Panc1 (cell line): ENCODE measurements around the gene CYCS. TPM values are rescaled to one million over a fixed set of nuclear protein-coding genes. Genes with fewer than 3 reads are reported as not detected.
A peak's percentile ranks its signal among the peaks of the same experiment; 100 is the strongest.

ENCODE experiments used
- ATAC-seq: fragments of 200-7000 bp; cut with Tn5 transposase; 2 replicates; pipeline ENCODE4 v1.9.1; 2020; ENCODE audit warnings: mild to moderate bottlenecking, moderate library complexity
- BruUV-seq: library from RNA; stranded (reverse); fragments of 400-500 nt; replicated peaks from 2 replicates; lab custom pipeline; 2021; lab: Mats Ljungman, UMichigan
- CTCF ChIA-PET: fragments of 300-600 bp; sonication (Branson Sonifier 250); formaldehyde crosslinking; loops from one replicate; lab custom pipeline; 2022; ENCODE audit warnings: antibody characterized with exemption; lab: Charles Lee
- POLR2A ChIA-PET: fragments of 300-600 bp; sonication (Branson Sonifier 250); formaldehyde crosslinking; loops from one replicate; lab custom pipeline; 2022; ENCODE audit warnings: antibody characterized with exemption; lab: Charles Lee
- DNase-seq: peaks from one replicate; pipeline ENCODE4 v3.0.0-alpha.2; 2010; ENCODE audit warnings: low read depth, low spot score
- H3K27ac ChIP-seq: 2 replicates; pipeline ENCODE4 v1.5.1; 2011; ENCODE audit warnings: mild to moderate bottlenecking, low read length, inconsistent platforms
- H3K27me3 ChIP-seq: fragments of 200-500 bp; sonication (Bioruptor generic); 2 replicates; pipeline ENCODE4 v1.6.0; 2014; ENCODE audit warnings: low read length, inconsistent platforms; ENCODE audit not compliant: control insufficient read depth, insufficient read depth
- H3K36me3 ChIP-seq: fragments of 200-500 bp; sonication (Bioruptor generic); 2 replicates; pipeline ENCODE4 v1.5.1; 2014; ENCODE audit warnings: inconsistent platforms, mild to moderate bottlenecking, low read length, moderate library complexity; ENCODE audit not compliant: control insufficient read depth, insufficient read depth
- H3K4me1 ChIP-seq: 2 replicates; pipeline ENCODE4 v1.5.1; 2011; ENCODE audit warnings: inconsistent platforms, mild to moderate bottlenecking, low read length, moderate library complexity; ENCODE audit not compliant: control insufficient read depth, insufficient read depth
- H3K4me3 ChIP-seq, 2 experiments: 2 replicates each; pipeline ENCODE4 v1.5.1; 2011 to 2012; ENCODE audit warnings: low read depth in 2 of 2, low read length in 2 of 2, mild to moderate bottlenecking in 2 of 2, inconsistent platforms in 1 of 2, moderate library complexity in 1 of 2
- H3K9me3 ChIP-seq: fragments of 200-500 bp; sonication (Bioruptor generic); 2 replicates; pipeline ENCODE4 v1.5.1; 2014; ENCODE audit warnings: low read depth, mild to moderate bottlenecking, inconsistent platforms, low read length, moderate library complexity; ENCODE audit not compliant: control insufficient read depth, insufficient read depth
- POLR2AphosphoS5 ChIP-seq: IDR thresholded peaks from 2 replicates; pipeline ENCODE4 v1.6.1; 2012; ENCODE audit warnings: mild to moderate bottlenecking, low read depth, low read length, moderate library complexity
- TCF7L2 ChIP-seq: IDR thresholded peaks from 2 replicates; pipeline ENCODE4 v1.6.1; 2011; ENCODE audit warnings: mild to moderate bottlenecking, low read depth, low read length, inconsistent platforms
- in situ Hi-C: cut with HindIII; loops from 2 replicates; pipeline ENCODE4 v1.10.0; 2016; ENCODE audit warnings: low sequenced_read_pairs, low pct_unique_long_range_greater_than_20kb
- intact Hi-C: fragments of 100-400 bp; cut with micrococcal nuclease; formaldehyde crosslinking; loops from one replicate; pipeline ENCODE4 v1.10.0; 2022; ENCODE audit not compliant: unreplicated experiment
- total RNA-seq: library from RNA; stranded (reverse); gene quantifications from one replicate; pipeline ENCODE4 v1.2.1, GENCODE V29; 2021; ENCODE audit not compliant: unreplicated experiment
- TF ChIP-seq, protein P1 (sequence below): fragments of 450-650 bp; IDR thresholded peaks from 2 replicates; pipeline ENCODE4 v1.5.1; 2017; ENCODE audit warnings: mild to moderate bottlenecking
- TF ChIP-seq, protein P2 (sequence below), 2 experiments: IDR thresholded peaks; 2 replicates each; pipeline ENCODE4 v1.6.1; 2011 to 2012; ENCODE audit warnings: low read depth in 2 of 2, control low read depth in 1 of 2, low read length in 1 of 2, mild to moderate bottlenecking in 1 of 2, moderate library complexity in 1 of 2; ENCODE audit not compliant: insufficient read depth in 1 of 2

The CYCS gene
- total RNA-seq, 1 experiment from 2014 or later: 245 TPM

DNA sequence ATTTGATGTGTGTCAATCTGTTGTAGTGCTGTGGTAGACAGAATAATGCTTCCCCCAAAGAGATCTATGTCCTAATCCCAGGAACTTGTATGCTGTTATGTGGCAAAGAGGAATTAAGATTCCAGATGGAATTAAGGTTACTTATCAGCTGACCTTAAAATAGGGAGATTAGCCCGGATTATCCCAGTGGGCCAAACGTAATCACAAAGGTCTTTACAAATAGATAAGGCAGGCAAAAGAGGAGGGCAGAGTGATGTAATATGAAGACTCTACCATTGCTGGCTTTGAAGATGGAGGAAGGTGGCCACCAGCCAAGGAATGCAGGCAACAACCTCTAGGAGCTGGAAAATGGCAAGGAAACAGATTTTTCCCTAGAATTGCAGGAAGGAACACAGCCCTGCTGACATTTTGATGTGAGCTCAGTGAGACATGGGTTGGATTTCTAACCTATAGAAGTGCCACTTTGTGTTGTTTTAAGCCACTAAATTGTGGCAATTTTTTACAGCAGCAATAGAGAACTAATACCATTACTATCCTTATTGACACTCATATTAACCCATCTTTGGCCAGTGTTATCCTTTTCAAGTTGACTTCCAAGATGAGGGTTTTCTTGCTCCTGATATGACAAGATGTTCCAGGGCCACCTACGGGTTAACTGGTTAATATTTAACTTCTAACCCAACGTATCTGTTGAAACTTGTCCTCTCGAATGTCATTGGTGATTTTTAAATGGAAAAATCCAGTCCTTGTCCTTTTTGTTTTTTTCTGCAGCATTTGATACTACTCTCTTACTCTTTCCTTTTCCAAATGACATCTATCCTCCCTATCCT, 29.3 kb downstream of the CYCS start:
- no peak overlapping the region for H3K27ac ChIP-seq
- in situ Hi-C loops: no loop called here
- intact Hi-C loops: loop anchor here (10.0 kb wide), 1 partner anchor 381 kb away; no protein-coding TSS in a partner anchor
- CTCF ChIA-PET: interaction anchor here (0.7 to 1.0 kb wide), 2 partner anchors 124 to 275 kb away, joined by 3 to 6 read pairs; no protein-coding TSS in a partner anchor
- no peak overlapping the region for H3K4me3 ChIP-seq
- H3K4me1 ChIP-seq: no peaks in the 10 kb centered on the region
- POLR2A ChIA-PET: no interaction called here
- TF ChIP-seq, protein P1, sequence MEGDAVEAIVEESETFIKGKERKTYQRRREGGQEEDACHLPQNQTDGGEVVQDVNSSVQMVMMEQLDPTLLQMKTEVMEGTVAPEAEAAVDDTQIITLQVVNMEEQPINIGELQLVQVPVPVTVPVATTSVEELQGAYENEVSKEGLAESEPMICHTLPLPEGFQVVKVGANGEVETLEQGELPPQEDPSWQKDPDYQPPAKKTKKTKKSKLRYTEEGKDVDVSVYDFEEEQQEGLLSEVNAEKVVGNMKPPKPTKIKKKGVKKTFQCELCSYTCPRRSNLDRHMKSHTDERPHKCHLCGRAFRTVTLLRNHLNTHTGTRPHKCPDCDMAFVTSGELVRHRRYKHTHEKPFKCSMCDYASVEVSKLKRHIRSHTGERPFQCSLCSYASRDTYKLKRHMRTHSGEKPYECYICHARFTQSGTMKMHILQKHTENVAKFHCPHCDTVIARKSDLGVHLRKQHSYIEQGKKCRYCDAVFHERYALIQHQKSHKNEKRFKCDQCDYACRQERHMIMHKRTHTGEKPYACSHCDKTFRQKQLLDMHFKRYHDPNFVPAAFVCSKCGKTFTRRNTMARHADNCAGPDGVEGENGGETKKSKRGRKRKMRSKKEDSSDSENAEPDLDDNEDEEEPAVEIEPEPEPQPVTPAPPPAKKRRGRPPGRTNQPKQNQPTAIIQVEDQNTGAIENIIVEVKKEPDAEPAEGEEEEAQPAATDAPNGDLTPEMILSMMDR: no peak
- no peak for TF ChIP-seq TCF7L2
- no peak for TF ChIP-seq POLR2AphosphoS5
- no peak for ATAC-seq
- no peaks in the 10 kb centered on the region for H3K36me3 ChIP-seq
- peaks cover 6% of the 10 kb centered on the region; the same call in 1 of the 2 replicates for H3K27me3 ChIP-seq
- no peak for DNase-seq
- no peaks in the 10 kb centered on the region for H3K9me3 ChIP-seq
- no TSS peak for BruUV-seq

DNA sequence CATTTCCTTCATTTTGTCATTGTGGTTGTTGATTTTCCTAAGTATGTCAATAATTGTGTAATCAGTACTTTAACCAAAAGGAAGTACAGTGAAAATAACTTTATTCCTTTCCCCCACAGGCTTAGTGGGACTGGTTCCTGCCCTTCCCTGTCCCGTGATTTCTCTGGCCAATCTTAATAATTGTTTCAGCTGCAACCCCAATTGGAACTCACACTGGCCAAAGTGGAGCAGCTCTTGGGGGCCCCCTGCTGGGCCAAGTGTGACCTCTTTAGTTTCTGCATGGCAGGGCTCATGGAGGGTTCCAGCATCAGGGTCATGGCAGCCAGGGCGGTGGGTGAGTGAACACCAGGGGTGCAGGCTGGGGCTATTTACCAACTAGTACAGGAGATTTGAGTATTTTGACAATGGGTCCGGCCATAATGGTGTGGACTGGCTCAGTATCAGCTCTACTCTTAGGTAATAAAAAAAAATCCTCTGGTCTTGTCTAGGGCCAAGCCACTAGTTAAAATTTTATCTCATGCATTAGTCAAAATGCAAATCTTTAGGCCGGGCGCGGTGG, 31.7 kb downstream of the CYCS start:
- BruUV-seq: no TSS peak
- ATAC-seq: peak; percentile 94
- CTCF ChIA-PET: interaction anchor here (0.5 to 3.6 kb wide), 13 partner anchors 9 to 391 kb away, joined by 3 to 30 read pairs (median 4); no protein-coding TSS in a partner anchor
- DNase-seq: peak; percentile 76
- TF ChIP-seq TCF7L2: no peak
- TF ChIP-seq, protein P2, sequence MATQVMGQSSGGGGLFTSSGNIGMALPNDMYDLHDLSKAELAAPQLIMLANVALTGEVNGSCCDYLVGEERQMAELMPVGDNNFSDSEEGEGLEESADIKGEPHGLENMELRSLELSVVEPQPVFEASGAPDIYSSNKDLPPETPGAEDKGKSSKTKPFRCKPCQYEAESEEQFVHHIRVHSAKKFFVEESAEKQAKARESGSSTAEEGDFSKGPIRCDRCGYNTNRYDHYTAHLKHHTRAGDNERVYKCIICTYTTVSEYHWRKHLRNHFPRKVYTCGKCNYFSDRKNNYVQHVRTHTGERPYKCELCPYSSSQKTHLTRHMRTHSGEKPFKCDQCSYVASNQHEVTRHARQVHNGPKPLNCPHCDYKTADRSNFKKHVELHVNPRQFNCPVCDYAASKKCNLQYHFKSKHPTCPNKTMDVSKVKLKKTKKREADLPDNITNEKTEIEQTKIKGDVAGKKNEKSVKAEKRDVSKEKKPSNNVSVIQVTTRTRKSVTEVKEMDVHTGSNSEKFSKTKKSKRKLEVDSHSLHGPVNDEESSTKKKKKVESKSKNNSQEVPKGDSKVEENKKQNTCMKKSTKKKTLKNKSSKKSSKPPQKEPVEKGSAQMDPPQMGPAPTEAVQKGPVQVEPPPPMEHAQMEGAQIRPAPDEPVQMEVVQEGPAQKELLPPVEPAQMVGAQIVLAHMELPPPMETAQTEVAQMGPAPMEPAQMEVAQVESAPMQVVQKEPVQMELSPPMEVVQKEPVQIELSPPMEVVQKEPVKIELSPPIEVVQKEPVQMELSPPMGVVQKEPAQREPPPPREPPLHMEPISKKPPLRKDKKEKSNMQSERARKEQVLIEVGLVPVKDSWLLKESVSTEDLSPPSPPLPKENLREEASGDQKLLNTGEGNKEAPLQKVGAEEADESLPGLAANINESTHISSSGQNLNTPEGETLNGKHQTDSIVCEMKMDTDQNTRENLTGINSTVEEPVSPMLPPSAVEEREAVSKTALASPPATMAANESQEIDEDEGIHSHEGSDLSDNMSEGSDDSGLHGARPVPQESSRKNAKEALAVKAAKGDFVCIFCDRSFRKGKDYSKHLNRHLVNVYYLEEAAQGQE (IDR thresholded peaks at IDR 0.05; ENCODE audit: insufficient read depth in 1 of 2, low read depth in 2 of 2, low read length in 1 of 2): no peak
- TF ChIP-seq, protein P1: peak; percentile 98
- Histone ChIP-seq H3K36me3 (no peaks in the 10 kb centered on the region), H3K4me3 (peak overlapping the region; percentile 23 to 53), H3K9me3 (no peaks in the 10 kb centered on the region), H3K27ac (no peak overlapping the region), H3K4me1 (no peaks in the 10 kb centered on the region), H3K27me3 (peaks cover 6% of the 10 kb centered on the region; the same call in 1 of the 2 replicates)
- POLR2A ChIA-PET: no interaction called here
- in situ Hi-C loops (no loop called here), intact Hi-C loops (loop anchor here (5.0 to 10.0 kb wide), 2 partner anchors 111 to 379 kb away; partner anchors contain the start of gene OSBPL3)
